Glomerular visceral epithelial cell (primary cell): ENCODE data around the gene PNLIPRP1.

Source experiments
- DNase-seq: peaks from one replicate; pipeline ENCODE4 v3.0.0-alpha.2; 2016; ENCODE audit errors: extremely low spot score

PNLIPRP1 gene

GRCh38 chr10:116631871-116632295, 41.1 kb downstream of the PNLIPRP1 start:
- DNase-seq: no peak

- no peak for DNase-seq
Observed at GRCh38 chr10:116632596-116633215, 41.9 kb downstream of the PNLIPRP1 start.

GRCh38 chr10:116633216-116633600, 42.4 kb downstream of the PNLIPRP1 start:
- no peak for DNase-seq

- DNase-seq: no peak
Observed at GRCh38 chr10:116634126-116634975, 43.6 kb downstream of the PNLIPRP1 start.

GRCh38 chr10:116636385-116636784, 45.6 kb downstream of the PNLIPRP1 start:
- DNase-seq: no peak

GRCh38 chr10:116636976-116637375, 46.2 kb downstream of the PNLIPRP1 start:
- no peak for DNase-seq

- DNase-seq: no peak
Observed at GRCh38 chr10:116637830-116638229, 47.1 kb downstream of the PNLIPRP1 start.

- DNase-seq: no peak
Observed at GRCh38 chr10:116646502-116646901, 55.7 kb downstream of the PNLIPRP1 start.

- no peak for DNase-seq
Observed at GRCh38 chr10:116648903-116649302, 58.1 kb downstream of the PNLIPRP1 start.

- no peak for DNase-seq
Observed at GRCh38 chr10:116653885-116654284, 63.1 kb downstream of the PNLIPRP1 start.

GRCh38 chr10:116654816-116655215, 64.1 kb downstream of the PNLIPRP1 start:
- no peak for DNase-seq

- no peak for DNase-seq
Observed at GRCh38 chr10:116655568-116655967, 64.8 kb downstream of the PNLIPRP1 start.

- DNase-seq: no peak
Observed at GRCh38 chr10:116656044-116656443, 65.3 kb downstream of the PNLIPRP1 start.

GRCh38 chr10:116657863-116658551, 67.2 kb downstream of the PNLIPRP1 start:
- DNase-seq: no peak
